ENCODE data around the gene SESN1.
"Not testable (repeated sequence)": the region's sequence is repeated elsewhere in the genome, so short reads cannot be mapped to it uniquely, and the experiment has no call there.

DNA sequence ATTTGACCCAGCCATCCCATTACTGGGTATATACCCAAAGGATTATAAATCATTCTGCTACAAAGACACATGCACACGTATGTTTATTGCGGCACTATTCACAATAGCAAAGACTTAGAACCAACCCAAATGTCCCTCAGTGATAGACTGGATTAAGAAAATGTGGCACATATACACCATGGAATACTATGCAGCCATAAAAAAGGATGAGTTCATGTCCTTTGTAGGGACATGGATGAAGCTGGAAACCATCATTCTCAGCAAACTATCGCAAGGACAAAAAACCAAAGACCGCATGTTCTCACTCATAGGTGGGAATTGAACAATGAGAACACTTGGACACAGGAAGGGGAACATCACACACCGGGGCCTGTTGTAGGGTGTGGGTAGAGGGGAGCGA, 41.4 kb upstream of the SESN1 start:
- not testable (repeated sequence) for TF ChIP-seq CTCF (IDR thresholded peaks at IDR 0.05; ENCODE audit: low read length); EZH2 (optimal IDR thresholded peaks at IDR 0.05; ENCODE audit: low read depth, low read length); EZH2phosphoT487 (IDR thresholded peaks at IDR 0.05; ENCODE audit: low read length)
